GM18907 (cell line): Measurements from ENCODE around the gene SPTLC2.
A peak's percentile ranks its signal among the peaks of the same experiment; 100 is the strongest.

ENCODE experiments used
- ATAC-seq: cut with Tn5 transposase; IDR thresholded peaks from one replicate; pipeline ENCODE4 v1.9.1; 2021; ENCODE audit warnings: mild to moderate bottlenecking, moderate library complexity; ENCODE audit not compliant: unreplicated experiment

SPTLC2 gene

GRCh38 chr14:77474479-77475177, 141.8 kb downstream of the SPTLC2 start:
- no peak for ATAC-seq

DNA sequence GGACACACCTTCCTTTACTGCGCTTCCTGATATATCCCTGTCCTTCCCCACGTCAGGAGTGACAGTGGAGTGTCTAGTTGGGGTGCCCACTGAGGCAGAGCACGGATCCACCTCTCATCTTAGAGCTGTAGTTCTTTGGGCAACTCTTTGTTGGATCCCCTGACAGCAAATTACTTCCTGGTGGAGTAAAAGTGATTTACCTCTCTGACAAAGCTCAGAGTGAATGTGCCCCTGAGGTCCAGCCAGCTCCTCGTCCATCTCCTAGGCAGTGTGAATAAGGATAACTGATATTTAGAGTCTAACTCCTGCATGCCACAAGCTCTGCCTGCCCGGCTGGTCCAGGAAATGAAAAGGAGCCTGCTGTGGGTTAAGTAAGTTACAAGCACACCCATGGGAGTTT, 142.5 kb downstream of the SPTLC2 start:
- no peak for ATAC-seq

DNA sequence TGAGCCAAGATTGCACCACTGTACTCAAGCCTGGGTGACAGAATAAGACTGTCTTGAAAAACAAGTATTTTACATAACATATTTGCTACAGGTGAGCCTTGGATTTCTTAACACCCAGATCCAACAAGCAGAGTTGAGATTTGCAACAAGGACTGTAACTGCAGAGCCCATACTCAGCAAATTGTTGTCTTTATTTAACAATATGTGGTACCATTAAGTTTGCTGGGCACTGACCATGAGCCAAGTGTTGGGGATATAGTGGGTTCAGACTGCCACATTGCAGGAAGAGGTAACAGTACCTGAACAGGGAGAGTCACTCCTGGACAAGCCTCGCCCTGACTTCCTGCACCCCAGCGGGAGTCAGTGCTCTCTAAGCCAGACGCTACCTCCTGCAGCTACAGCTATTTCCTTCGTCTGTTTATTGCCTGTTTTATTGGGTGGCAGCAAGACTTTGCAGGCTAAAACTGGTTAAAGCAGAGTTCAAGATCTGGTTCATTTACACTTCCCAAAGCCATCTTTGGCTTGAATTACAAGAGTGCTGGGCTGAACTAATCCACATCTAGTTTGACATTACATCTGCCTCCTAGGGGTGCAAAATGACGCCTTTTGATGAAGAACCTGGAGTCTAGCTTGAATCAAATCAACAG, 146.1 kb downstream of the SPTLC2 start:
- no peak for ATAC-seq

DNA sequence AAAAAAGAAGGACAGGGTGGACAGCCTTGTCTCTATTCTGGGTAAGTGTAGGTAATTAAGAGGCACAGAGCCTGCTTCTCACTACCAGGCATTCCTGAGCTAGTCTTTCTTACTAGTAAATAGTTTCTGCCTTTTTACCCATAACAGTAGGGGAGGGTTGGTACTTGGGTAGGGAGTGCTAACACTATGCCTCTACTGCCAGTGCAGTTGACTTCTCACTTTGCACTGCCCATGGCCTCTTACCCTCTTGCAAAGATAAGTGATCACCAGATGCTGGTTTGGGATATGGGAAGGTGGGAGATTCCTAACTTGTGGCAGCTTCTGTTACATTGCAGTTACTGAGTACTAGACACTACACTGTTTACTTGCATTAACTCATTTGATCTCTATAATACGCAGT, 146.9 kb downstream of the SPTLC2 start:
- ATAC-seq, result no peak

GRCh38 chr14:77469067-77469505, 147.4 kb downstream of the SPTLC2 start:
- ATAC-seq, result no peak

- ATAC-seq, result no peak
Observed at GRCh38 chr14:77467801-77468200, 148.6 kb downstream of the SPTLC2 start.

DNA sequence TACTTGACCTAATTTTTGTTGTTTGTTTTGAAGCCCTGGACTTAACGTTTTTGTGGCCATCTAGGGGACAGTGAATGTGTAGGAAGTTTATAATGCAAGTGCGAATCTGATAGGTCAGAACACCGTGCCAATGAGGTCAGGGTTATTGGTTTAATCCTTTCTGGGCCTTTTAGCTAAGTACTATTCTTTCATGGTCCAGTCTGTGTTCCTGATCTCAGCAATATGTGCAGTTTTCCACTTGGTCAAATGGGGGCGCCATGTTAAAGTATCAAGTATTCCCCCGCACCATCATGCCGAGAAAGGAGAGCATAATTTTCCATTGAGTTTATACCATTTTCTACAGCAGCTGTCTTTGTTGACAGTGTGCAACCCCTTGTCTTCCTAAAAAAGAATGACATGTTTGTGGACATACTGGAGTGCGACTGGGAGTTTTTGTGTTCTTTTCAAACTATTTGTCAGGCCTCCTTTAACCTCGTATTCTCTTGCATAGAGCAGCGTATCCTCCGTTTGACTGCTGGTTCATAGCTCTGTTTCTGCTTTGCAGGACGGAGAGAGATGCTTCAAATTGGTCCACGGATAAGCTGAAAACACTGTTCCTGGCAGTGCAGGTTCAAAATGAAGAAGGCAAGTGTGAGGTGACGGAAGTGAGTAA, 157.2 kb downstream of the SPTLC2 start:
- ATAC-seq, result no peak

DNA sequence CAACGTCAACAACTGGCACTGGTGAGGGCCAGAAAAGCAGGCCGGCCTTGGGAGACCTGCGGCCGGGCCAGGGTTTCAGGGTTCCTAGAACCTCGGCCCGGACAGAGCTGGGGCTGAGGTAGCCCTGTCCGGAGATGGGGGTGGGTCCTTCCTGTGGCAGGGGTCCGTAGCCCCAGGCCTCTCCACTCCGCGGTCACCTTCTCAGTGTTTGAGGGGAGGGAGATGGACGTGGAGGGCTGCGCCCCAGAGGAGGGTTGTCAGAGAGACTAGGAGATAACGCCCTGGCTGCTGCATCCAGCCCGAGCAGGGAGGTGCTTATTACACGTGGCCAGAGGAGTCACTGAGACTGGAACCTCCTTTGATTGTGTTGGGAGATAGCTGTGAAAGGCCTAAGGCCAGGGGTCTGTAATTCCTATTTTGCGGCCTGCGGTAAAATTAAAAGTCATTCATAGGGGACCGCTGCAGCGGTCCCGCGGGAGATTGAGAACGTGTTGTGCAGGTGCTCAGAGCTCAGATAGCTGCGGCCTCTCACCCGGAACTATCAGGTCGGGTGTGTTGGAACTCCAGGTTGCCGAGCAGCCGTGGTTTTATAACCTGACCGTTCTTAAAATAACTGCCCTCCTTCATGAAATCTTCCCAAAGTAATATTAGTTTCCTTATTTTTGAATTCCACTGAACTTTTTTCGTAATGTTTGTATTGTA, 158.0 kb downstream of the SPTLC2 start:
- ATAC-seq, result peak; percentile 25

DNA sequence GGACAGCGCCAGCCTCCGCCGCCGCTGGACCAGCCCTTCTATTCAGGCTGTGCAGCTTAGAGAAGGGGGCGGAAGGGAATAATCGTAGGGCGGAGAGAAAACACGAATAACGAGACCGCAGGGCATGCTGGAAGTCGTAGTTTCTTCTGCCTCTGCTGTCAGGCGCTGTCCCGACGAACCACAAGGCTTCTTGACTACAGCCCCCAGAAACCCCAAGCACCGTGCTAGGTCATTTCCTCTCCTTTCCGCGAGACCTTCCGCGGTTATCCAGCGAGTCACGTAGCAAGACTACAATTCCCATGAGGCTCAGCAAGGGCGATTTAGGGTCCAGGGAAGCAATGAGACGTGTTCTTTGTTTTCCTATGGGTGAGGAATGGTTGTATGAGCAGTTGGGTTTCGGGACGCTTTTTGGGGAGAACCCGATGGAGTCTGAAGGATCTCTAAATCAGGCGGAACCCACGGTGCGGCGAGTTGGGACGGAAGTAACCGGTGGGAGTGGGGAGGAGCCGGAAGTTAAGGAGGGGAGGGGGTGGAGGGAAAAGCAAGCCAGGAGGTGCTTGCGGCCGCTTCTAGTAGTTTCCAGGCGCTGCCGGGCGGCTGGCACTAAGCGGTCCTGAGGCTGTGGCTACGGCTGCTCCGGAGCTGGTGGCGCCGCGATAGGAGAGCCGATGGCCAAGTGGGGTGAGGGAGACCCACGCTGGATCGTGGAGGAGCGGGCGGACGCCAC, 158.8 kb downstream of the SPTLC2 start, which contains the start of the genes AHSA1 and VIPAS39:
Gene AHSA1 (plus strand): TSS at position 572 of the 727 bp plus-strand sequence. CDS start 97 bp downstream, at position 669.
Gene VIPAS39 (minus strand): TSS at position 80 of the 727 bp plus-strand sequence. CDS start 3,499 bp downstream, outside the sequence.
- ATAC-seq, result peak; percentile 93

DNA sequence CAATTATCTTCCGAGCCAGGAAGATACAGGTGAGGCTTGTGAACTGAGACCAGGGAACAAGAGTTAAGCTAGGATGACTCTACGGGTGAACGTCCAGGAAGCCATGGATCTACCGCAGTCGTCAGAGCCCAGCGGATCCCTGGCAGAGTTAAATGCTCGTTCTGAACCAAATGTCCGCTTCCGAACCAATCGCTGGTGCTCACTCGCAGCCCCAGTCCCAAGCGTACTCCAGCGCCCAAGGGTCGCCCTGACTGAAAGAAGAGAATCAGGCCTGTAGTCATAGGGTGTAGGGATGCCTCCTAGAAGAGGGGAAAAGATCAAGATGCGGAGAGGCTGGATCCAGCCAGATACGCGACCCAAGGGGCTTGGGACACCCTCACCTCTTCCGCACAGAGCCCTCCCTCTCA, 159.3 kb downstream of the SPTLC2 start:
- ATAC-seq, result peak; percentile 27
